MV-4-11 (cell line): Measurements from ENCODE around the gene PDLIM1.

Source experiments
- DNase-seq: peaks from one replicate; lab custom pipeline; 2025; lab: John Stamatoyannopoulos, UW

Gene PDLIM1

DNA sequence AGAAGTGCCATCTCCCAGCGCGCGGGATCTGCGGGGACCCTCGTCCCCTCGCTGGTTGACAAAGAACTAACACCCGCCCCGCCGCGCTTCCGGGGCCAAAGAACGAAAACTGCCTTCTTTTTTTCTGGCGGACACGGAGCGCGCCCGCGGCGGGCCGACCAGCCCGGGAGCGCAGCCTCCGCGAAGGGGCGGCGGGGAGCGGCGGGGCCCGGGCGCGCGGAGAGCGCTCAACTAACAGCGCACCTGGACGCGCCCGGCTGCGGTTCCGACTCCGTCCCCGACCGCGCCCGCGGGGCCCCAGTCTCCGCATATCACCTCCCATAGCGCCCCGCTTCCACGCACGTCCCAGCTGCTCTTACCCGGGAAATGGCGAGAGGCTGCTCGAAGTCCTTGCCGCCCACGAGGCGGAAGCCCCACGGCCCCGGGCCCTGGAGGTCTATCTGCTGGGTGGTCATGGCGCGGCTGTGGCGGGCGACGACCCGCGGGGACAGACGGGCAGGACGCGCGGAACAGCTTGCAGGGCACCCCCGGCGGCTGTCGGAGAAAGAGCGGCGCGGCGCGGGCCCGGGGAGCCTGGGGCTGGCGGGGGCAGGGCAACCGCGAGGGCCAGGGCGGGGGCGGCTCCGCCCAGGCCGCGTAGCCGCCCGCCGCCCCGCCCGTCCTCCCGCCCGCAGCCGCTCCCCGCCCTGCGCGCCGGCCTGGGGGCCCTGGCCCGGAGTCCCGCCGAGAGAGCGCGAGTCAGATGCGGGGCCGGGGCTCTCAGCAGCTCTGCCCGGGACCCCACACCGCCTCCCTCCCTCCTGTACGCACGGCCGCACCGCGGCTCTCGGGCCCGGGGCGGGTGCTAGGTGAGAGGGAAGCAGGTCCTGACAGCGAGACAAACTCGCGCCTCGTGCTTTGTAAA lies at the start of gene PDLIM1:
Gene PDLIM1 (minus strand): TSS at position 543 of the 904 bp plus-strand sequence. CDS start 88 bp downstream, at position 455.
- peak; percentile 38 for DNase-seq

GRCh38 chr10:95339863-95340262 lies 49.1 kb upstream of the PDLIM1 start:
- DNase-seq = no peak

DNA sequence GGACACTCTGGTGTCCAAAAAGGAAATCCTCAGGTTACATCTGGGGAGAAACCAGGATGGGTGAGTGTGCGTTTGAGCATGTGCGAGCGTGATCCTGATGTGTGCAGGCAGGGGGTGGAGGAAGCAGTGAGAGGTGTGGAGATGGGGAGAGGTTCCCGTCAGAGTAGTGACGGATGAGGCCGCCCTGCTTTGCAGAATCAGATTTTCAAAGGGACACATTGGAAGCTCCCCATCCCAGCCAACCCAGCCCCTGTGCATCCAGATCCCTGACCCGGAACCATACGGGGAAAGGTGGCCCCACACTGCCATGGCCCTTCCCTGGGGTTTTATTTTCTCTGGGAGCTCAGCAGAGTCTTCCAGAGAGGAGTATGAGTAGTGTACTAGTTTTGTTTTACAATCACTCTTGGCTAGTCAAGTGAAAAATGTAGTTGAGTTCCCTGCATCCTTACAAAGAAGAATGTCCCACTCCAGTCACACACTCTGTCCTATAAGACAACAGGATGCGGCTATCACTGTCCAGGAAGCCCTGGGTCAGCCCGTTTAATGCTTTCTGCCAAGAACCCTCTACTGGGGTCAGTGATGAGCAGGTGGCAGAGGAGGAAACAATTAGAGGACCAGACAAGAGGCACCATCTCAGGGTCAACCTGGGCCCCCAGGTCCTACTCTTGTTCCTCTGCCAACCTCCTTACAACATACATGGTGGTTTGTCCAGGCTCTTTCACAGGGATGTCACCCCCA lies 46.8 kb upstream of the PDLIM1 start:
- DNase-seq = no peak

GRCh38 chr10:95336702-95337101 lies 45.9 kb upstream of the PDLIM1 start:
- no peak for DNase-seq

DNA sequence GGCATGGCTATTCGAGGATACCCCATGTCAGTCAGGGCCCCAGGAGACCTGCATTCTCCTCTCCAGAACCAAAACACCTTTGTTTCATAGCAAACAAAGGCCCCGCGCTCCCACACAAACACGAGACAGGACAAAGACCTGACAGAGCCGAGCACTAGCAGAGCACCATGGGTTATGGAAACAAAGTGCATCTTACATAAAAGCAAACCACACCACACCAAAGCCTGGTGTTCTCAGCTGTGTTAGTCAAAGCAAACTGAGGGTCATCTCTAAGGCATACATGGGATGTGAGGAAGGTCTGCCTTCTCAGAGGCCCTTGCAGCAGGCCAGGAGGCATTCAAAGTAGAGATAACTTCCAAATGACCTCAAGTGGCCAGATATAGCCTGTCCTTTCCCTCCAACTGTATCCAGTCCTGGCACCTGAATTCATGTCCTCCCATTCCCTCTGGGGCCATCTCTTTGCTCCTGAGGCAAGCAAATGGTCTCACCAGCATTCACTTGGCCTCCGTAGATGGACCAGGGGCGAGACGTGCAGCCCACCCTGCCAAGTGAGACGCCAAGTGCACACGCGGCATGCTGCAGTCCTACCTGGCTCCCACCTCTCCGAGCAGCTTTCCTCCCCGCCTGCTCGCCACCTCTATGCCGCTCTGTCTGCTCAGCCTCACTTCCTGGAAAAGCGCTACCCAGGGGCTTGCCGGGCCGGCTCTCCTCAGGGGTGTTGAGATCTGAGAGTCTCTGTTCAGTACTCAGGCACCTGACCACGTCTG lies 45.3 kb upstream of the PDLIM1 start:
- no peak for DNase-seq

GRCh38 chr10:95334805-95335144 lies 44.0 kb upstream of the PDLIM1 start:
- DNase-seq = no peak

DNA sequence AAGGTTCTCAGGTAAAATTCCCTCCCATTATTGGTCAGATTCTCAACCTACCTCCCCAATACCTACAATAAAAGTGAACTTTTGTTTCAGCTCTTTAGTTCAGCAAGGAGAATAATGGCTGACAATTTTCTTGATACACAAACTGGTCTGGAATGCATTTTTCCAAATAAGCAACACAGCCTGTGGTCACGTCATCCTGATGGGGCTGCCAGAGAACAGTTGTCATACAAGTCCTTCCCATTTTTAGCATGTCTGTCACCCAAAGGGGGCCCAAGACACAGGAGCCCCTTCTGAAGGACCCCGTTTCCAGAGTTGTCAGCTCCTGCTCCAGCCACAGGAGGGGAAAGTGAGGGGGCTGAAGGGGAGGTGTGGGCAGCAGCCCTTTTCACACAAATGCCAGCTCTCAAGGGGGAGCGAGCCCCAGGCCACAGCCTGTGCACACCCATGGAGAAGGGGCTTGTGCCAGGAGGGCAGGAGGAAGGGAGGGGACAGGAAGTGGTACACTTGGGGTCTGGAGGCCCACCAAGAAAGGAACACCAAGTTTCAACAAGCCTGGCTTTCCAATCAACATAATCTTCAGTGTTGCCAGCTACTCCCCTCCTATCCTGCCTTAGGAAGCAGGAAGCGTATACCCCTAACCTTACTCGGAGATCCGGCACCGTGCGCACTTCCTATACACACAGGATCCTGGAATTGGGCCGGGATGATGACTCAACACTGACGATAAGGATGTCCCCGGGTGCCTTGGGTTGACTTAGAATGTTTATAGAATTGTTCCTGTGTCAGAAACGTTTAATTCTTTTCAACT lies 43.4 kb upstream of the PDLIM1 start:
- no peak for DNase-seq

- DNase-seq = no peak
Observed at GRCh38 chr10:95332666-95333249, 42.0 kb upstream of the PDLIM1 start.

DNA sequence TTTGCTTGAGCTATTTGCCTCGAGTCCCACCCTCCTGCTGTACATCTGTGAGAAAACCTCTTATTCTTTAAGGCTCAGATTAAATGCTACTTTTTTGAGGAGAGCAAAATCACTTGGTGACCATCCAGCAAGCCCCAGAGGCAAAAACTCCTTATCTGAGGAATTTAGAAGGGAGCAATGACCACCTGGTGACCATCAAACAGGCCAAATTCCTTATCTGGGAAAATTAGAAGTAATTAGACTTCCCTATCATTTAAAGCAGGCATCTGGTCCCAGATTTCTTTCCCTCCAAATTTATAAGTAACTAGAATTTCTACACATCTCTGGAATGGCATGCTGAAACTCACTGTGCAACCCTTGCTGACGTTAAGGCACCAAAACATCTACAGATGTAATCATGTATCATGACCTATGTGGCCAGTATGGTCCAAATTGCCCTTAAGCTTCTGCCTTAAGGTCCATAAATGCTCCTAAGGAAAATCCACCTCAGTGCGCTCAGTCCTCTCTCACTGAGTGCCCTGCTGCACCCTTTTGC lies 40.9 kb upstream of the PDLIM1 start:
- DNase-seq = no peak

DNA sequence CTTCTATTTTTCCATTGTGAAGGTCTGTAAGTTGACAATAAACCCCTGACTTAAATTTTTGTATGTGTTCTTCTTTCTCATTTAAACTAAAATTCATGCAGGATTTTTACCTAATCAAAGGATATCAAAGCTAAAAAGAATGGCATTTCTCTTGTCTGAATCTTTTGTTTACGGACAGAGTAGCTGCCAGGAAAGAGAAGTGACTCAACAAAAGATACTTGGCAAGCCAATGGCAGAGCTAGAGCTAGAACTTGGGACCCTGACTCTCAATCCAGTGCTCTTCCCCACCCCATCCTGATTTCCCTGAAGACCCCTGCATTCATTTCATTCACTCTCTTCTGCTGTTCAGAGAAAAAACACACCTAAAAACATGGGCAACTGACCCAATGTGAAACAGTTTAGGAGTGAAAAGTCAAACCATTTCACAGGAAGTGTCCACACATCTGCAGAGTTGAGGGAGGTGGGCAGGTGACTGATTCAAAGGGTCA lies 40.2 kb upstream of the PDLIM1 start:
- DNase-seq = no peak

GRCh38 chr10:95329296-95329695 lies 38.5 kb upstream of the PDLIM1 start:
- DNase-seq = no peak

DNA sequence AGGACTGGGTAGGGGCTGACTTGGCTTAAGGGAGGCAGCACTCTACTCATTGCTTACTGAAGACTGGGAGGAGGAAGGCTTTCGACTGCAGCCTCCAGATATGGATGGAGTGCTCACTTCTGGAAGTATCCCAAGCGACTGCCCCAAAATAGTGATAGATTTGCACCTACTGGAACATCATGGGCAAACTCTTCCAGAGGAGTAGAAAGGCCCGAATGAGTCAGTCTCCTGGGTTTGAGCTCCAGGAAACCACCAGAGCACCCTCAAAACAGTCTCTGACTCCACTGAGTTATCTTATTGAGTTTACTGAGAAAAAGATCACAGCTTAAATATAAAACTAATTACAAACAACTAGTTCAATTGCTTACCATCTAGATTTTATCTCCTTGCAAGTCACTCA lies 37.2 kb upstream of the PDLIM1 start:
- DNase-seq = no peak

GRCh38 chr10:95327367-95327766 lies 36.6 kb upstream of the PDLIM1 start:
- peak; percentile 22 for DNase-seq

DNA sequence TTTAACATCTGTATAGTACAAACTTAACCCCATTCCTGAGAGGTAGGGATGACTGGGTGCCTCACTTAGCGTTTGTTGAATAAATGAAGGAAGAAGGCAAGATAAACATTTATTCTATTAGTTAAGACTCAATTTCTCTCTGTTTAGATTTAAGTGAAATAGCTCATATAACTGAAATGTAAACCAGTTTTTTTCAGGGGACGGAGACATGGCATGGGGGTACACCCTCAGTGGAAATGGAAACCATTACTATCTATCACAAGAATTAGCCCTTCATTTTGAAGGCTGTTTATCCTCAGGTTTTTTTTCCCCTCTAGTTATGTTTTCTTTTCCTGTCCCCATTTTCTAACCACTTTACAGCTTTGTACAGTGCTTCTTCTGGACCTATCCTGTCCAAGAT lies 35.6 kb upstream of the PDLIM1 start:
- DNase-seq = no peak

DNA sequence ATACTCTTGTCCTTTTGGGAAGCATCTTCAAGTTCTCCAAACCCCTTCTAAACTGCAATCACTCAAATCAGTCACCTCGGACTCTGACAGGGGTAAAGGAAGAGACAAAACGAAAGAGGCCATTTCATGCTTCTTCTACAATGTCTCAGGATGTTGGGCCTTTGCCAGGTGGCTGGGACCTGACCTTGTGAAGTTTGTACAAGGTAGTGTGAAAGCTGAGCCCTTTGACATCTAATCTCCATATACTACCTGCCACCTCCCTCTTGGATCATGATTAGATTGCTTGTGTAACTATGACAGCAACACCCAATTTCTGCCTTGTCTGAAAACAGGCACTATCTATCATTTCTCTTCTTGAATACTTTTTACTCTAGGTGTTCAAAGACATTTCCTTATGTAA lies 35.1 kb upstream of the PDLIM1 start:
- DNase-seq = no peak

- no peak for DNase-seq
Observed at GRCh38 chr10:95324436-95325268, 33.8 kb upstream of the PDLIM1 start.

- DNase-seq = no peak
Observed at GRCh38 chr10:95321554-95322301, 30.9 kb upstream of the PDLIM1 start.

- no peak for DNase-seq
Observed at GRCh38 chr10:95319239-95319638, 28.4 kb upstream of the PDLIM1 start.

DNA sequence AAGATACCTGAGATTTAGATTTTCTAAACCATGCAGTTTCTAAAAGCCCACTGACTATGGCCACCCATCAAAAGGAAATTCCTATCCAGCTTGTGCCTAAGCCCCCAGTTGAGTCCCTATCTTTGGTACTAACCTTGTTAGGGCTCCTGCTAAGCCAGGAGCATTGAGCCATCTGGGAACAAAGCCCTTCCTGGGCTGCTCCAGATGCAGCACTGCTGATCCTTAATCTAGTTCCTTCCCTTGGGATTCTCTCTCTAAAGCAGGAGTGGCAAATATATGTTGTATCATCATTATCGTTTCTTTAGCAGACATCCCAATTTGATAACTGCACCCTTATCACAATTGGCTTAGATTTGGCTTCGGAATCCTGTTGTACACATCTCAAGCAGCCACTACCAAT lies 24.7 kb upstream of the PDLIM1 start:
- DNase-seq = no peak
